Right lung (tissue), 5 donors: ENCODE results near the gene VWA7. TPM values are rescaled to one million over a fixed set of nuclear protein-coding genes. Genes with fewer than 3 reads are reported as not detected.

ENCODE experiments used
- DNase-seq, 2 donors: peaks; one replicate each; pipeline ENCODE4 v3.0.0-alpha.2; 2013
- polyA plus RNA-seq, 5 donors: library from polyadenylated mRNA; unstranded; fragments of 120-200 nt; gene quantifications; one replicate each; pipeline versions ENCODE4 v1.2.1 to v1.2.3, GENCODE V29; 2013; ENCODE audit warnings: inconsistent platforms in 1 of 5, low replicate concordance in 1 of 5; ENCODE audit not compliant: insufficient read length in 5 of 5, insufficient read depth in 1 of 5

Gene VWA7
- polyA plus RNA-seq, 5 donors, result 1.6 to 3.7 (median 2.0) TPM

GRCh38 chr6:31758281-31758680 lies 18.8 kb downstream of the VWA7 start:
- DNase-seq, result no peak

GRCh38 chr6:31752739-31753319 lies 24.3 kb downstream of the VWA7 start:
- DNase-seq, result no peak

- no peak for DNase-seq
Measured at GRCh38 chr6:31750411-31751022, 26.6 kb downstream of the VWA7 start.

- no peak for DNase-seq
Measured at GRCh38 chr6:31749301-31750036, 27.7 kb downstream of the VWA7 start.

GRCh38 chr6:31744422-31744821 lies 32.7 kb downstream of the VWA7 start:
- no peak for DNase-seq

GRCh38 chr6:31742894-31743293 lies 34.2 kb downstream of the VWA7 start:
- no peak for DNase-seq

- no peak for DNase-seq
Measured at GRCh38 chr6:31741815-31742214, 35.3 kb downstream of the VWA7 start.

- DNase-seq, result no peak
Measured at GRCh38 chr6:31740397-31741223, 36.5 kb downstream of the VWA7 start.

- peak; percentile 98 to 99 for DNase-seq
Measured at GRCh38 chr6:31739639-31740396, 37.3 kb downstream of the VWA7 start, which contains the start of gene MSH5. TSS of gene MSH5 (plus strand) at chr6:31740005. CDS start at chr6:31740467, 462 bp downstream.

- peak; percentile 69 to 78 for DNase-seq
Measured at GRCh38 chr6:31737991-31738979, 38.8 kb downstream of the VWA7 start.

GRCh38 chr6:31737315-31737990 lies 39.7 kb downstream of the VWA7 start:
- peak in 1 of 2 donors; percentile 61 for DNase-seq

- no peak for DNase-seq
Measured at GRCh38 chr6:31736768-31737314, 40.3 kb downstream of the VWA7 start.

GRCh38 chr6:31736021-31736767 lies 40.9 kb downstream of the VWA7 start, which contains the start of gene CLIC1:
TSS of gene CLIC1 (minus strand) at chr6:31736530. CDS start at chr6:31736300, 230 bp downstream.
- DNase-seq, result peak; percentile 75 to 82

GRCh38 chr6:31734821-31735406 lies 42.2 kb downstream of the VWA7 start:
- peak in 1 of 2 donors; percentile 42 for DNase-seq

GRCh38 chr6:31734247-31734820 lies 42.8 kb downstream of the VWA7 start:
- DNase-seq, result no peak

- DNase-seq, result no peak
Measured at GRCh38 chr6:31733734-31734133, 43.4 kb downstream of the VWA7 start.

GRCh38 chr6:31732029-31732428 lies 45.1 kb downstream of the VWA7 start:
- no peak for DNase-seq
